Measurements from ENCODE around the gene SLC19A2. TPM values are rescaled to one million over a fixed set of nuclear protein-coding genes. Genes with fewer than 3 reads are reported as not detected.

SLC19A2 gene
- total RNA-seq, 1 experiment from 2014 or later: 12.8 TPM

DNA sequence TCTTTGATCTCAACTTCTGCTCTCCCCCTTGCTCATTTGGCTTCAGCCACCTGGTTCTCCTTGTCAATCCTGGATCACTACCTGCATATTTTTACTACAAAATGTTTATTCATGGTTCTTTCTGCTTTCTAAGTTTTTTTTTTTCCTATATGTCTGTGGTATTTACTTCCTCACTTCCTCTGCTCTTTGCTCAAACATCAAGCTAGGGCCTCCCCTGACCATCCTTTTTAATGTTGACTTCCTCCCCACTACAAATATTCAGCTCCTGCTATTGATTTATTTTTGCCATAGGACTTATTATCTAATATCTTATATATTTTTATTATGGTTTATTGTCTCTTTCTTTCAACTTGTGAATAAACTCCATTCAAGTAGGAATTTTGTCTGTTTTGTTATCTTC is 14.1 kb upstream of the SLC19A2 start:
- Histone ChIP-seq H2AFZ (ENCODE audit: low read length) (no peak overlapping the region), H3K14ac (ENCODE audit: insufficient read depth, low read length) (no peak overlapping the region), H4K5ac (ENCODE audit: insufficient read length, low read depth, low read length) (no peak overlapping the region), H3K23me2 (ENCODE audit: insufficient read length, low read depth, low read length, poor library complexity, severe bottlenecking) (no peaks in the 10 kb centered on the region), H3K18ac (ENCODE audit: insufficient read length, low read depth, low read length) (no peak overlapping the region), H3K27me3 (ENCODE audit: insufficient read depth, low read length) (no peaks in the 10 kb centered on the region), H3K4ac (ENCODE audit: low read depth, low read length) (no peak overlapping the region), H2BK15ac (ENCODE audit: low read depth, low read length) (no peak overlapping the region), H2BK12ac (ENCODE audit: insufficient read length, low read depth, low read length) (no peak overlapping the region), H3K4me1 (ENCODE audit: insufficient read depth, low read length) (no peaks in the 10 kb centered on the region), H3K4me2 (ENCODE audit: insufficient read depth, insufficient read length, low read length) (no peak overlapping the region), H3K79me2 (ENCODE audit: insufficient read depth, low read length) (no peaks in the 10 kb centered on the region), H2BK5ac (ENCODE audit: insufficient read length, low read length) (no peak overlapping the region), H3K23ac (ENCODE audit: insufficient read length, low read depth, low read length) (no peak overlapping the region), H3K56ac (ENCODE audit: insufficient read length, low read depth, low read length) (no peak overlapping the region), H3T11ph (ENCODE audit: low read length) (no peak overlapping the region), H2BK120ac (ENCODE audit: low read depth, low read length, poor library complexity, severe bottlenecking) (no peak overlapping the region), H2BK20ac (ENCODE audit: low read depth, low read length, poor library complexity, severe bottlenecking) (no peak overlapping the region), H3K27ac (ENCODE audit: insufficient read length, low read depth, low read length) (no peak overlapping the region), H2AK5ac (ENCODE audit: insufficient read length, low read length) (no peak overlapping the region), H4K20me1 (ENCODE audit: control insufficient read depth, insufficient read depth, insufficient read length) (no peaks in the 10 kb centered on the region), H3K9ac (ENCODE audit: extremely low read depth, insufficient read length, low read length) (no peak overlapping the region), H3K9me3 (ENCODE audit: control insufficient read depth, low read depth, low read length) (no peaks in the 10 kb centered on the region), H4K91ac (ENCODE audit: insufficient read length, low read depth, low read length) (no peak overlapping the region), H3K79me1 (ENCODE audit: insufficient read depth, low read depth, low read length, poor library complexity, severe bottlenecking) (no peaks in the 10 kb centered on the region), H4K8ac (replicated peaks; ENCODE audit: insufficient read length, low read depth, low read length) (no peak overlapping the region)
- H3K4me3 Mint-ChIP-seq: no peak overlapping the region
- no peak for DNase-seq
- no peaks in the 10 kb centered on the region; the same call in 1 of the 2 replicates for H3K27me3 Mint-ChIP-seq (ENCODE audit: low read depth)
- peaks cover 2 to 12% of the 10 kb centered on the region in 2 experiments; a peak in 3 of 5 replicates for H3K9me3 Mint-ChIP-seq
- H3K4me1 Mint-ChIP-seq: no peaks in the 10 kb centered on the region
- H3K27ac Mint-ChIP-seq: no peak overlapping the region
- no peaks in the 10 kb centered on the region; a peak in 1 of 7 replicates for H3K36me3 Mint-ChIP-seq (ENCODE audit: insufficient read depth in 1 of 3, low read depth in 3 of 3)
- TF ChIP-seq, protein P1, sequence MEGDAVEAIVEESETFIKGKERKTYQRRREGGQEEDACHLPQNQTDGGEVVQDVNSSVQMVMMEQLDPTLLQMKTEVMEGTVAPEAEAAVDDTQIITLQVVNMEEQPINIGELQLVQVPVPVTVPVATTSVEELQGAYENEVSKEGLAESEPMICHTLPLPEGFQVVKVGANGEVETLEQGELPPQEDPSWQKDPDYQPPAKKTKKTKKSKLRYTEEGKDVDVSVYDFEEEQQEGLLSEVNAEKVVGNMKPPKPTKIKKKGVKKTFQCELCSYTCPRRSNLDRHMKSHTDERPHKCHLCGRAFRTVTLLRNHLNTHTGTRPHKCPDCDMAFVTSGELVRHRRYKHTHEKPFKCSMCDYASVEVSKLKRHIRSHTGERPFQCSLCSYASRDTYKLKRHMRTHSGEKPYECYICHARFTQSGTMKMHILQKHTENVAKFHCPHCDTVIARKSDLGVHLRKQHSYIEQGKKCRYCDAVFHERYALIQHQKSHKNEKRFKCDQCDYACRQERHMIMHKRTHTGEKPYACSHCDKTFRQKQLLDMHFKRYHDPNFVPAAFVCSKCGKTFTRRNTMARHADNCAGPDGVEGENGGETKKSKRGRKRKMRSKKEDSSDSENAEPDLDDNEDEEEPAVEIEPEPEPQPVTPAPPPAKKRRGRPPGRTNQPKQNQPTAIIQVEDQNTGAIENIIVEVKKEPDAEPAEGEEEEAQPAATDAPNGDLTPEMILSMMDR (conservative IDR thresholded peaks at IDR 0.05): no peak

Data from H9 (cell line).